HPDE6-E6E7 (cell line): Measurements from ENCODE around the gene CETP.
"Not testable (repeated sequence)": the region's sequence is repeated elsewhere in the genome, so short reads cannot be mapped to it uniquely, and the experiment has no call there.

Source experiments
- DNase-seq: peaks from one replicate; pipeline ENCODE4 v3.0.0; 2011; ENCODE audit warnings: missing footprints; ENCODE audit errors: extremely low spot score

Gene CETP

GRCh38 chr16:56980792-56981724 lies 19.3 kb downstream of the CETP start:
- DNase-seq = no peak

DNA sequence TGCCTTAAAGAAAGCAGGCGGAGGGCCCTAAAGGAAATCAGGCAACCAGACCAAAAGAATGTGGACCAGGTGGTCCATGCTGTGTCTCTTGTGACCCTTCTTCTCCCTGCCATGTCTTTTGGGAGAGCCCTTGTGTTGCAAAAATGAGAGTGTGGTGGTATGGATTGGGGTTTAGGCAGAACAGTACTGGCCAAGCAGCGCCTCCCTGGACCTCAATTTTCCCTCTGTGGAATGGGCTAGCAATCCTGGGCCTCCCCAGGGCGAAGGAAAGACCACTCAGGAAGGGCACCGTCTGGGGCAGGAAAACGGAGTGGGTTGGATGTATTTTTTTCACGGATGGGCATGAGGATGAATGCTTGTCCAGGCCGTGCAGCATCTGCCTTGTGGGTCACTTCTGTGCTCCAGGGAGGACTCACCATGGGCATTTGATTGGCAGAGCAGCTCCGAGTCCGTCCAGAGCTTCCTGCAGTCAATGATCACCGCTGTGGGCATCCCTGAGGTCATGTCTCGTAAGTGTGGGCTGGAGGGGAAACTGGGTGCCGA lies 20.1 kb downstream of the CETP start:
- DNase-seq = no peak

GRCh38 chr16:56982695-56983094 lies 20.9 kb downstream of the CETP start:
- no peak for DNase-seq

- no peak for DNase-seq
Measured at GRCh38 chr16:56983211-56983751, 21.5 kb downstream of the CETP start.

- no peak for DNase-seq
Measured at GRCh38 chr16:56984639-56985038, 22.9 kb downstream of the CETP start.

DNA sequence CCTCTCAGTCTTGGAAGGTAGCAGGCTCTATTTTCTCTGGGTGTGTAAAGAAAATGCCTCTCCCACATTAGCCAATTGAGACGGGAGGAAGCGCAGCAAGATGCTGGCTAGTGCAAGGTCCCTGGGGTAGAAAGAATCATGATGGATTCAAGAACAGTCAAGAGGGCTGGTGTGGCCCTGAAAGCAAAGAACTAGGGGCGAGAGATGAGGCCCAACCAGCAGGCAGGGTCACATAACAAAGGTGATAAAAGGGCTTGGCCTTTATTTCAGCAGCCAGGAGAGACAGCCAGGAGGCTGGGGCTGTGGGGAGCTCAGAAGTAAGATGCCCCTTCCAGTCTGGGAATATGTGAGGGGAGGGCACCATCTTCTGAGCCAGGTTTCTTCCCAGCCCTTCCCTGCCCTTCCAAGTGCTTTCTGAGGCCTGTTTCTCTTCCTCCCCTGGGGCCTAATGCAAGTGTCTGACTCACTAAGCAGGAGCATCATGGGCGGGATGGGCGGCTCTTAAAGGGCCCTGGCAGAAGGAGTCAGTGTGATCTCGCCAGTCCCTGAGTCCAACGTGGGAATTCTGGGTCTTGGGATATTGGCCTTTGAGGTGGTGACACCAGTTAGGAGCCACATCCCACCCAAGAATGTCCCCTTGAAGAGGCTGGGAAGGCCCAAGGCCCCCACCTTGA lies 23.7 kb downstream of the CETP start:
- DNase-seq = peak; percentile 97

DNA sequence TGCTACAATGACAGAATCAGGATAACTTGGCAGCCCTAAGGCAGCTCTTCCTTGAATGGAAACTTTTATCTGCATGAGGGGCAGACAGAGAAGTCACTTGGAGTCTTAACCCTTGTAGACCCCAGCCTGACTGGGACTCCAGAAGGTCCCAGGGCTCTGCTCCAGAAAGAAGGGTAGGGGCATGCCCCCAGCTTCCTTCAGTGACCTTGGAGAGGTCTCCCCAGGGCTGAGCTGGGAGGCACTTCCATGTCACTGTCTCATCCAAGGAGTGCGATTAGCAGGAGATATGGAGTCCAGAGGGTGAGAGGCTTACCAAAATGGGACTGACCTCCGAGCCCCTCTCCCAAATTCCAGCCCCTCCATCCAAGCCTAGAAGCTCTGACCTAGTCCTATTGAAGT lies 24.2 kb downstream of the CETP start:
- DNase-seq = no peak

DNA sequence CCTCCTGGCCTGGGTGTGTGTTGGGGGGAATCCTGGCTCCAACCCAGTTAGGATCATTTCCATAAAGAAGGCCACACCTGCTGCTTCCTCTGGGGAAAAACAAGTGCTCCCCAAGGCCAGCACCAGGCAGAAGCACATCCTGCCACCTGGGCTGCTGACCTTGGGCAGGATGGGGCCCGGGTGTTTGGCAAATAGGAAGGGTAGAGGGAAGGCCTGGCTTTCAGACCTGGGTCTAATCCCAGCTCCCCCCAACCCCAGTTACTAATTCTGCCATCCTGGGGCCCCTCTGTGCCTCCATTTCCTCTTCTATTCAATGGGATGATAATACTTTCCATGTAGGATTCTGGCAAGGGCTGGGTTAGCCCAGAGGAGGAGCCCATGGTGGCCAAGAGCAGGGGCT lies 24.6 kb downstream of the CETP start:
- DNase-seq = no peak

GRCh38 chr16:56986908-56987307 lies 25.2 kb downstream of the CETP start:
- not testable (repeated sequence) for DNase-seq

DNA sequence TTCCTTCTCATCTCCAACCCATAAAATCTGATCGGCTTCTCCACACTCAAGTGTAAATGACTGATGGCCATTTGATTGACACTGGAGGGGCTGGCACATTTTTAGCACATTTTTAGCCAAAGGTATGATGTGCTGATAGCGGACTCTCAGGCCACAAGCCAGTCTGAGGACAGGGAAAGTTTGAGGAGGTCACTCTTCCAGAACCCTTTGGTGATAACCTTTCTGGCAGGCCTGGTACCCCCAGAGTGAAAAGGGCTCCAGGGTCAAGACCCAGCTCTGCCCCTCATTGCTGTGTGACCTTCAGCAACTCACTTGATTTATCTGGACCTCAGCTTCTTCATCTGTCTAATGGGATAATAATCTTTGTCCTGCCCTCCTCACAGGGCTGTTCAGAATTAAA lies 25.9 kb downstream of the CETP start:
- DNase-seq = no peak

GRCh38 chr16:56988161-56988947 lies 26.6 kb downstream of the CETP start:
- DNase-seq = no peak

DNA sequence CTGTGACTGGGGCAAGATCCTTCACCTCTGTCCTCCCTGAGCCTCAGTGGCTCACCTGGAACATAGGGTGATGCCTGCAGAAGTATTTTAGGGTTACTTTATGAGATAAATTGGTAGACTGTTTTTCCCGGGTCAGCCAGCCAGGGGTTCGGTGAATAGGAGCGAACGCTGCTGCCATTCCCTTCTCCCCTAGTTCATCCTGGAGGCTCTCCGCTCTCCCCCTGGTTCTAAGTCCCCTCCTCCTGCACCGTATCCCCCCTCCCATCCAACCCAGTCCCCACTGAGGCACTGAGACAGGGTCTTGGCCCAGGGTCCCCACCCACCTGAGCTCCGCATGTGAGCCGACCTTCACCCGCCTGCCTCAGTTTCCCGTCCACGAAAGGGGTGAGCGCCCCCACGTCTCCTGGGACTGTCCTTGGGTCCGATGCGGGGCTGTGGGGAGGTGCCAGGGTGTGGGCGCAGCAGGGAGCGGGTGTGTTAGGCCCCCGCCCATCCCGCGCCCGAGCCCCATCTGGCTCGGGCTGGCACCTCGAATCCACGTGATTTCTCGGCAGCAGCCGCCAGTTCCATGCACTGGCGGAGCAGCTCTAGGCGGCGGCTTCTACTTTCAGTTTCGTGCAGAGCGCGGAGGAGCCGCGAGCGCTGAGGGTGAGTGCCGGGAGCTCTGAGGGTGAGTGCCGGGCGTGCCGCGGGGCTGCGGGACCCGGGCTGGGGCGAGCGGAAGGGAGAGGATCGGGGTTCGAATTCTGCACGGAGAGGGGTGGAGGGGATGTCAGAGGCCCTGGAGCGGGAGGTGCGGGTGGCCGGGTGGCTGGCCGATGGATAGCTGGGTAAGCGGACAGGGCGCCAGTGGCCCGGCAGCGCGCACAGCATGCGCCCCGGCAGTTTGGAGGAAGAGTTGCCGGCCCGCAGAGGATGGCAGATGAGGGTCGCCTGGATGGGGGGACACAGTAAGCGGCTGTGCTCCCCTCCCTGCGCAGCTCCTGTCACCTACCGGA lies 27.5 kb downstream of the CETP start, which contains the start of gene NLRC5:
Gene NLRC5 (plus strand): TSS at position 610 of the 998 bp plus-strand sequence. CDS start 31,156 bp downstream, outside the sequence.
- DNase-seq = peak; percentile 97

DNA sequence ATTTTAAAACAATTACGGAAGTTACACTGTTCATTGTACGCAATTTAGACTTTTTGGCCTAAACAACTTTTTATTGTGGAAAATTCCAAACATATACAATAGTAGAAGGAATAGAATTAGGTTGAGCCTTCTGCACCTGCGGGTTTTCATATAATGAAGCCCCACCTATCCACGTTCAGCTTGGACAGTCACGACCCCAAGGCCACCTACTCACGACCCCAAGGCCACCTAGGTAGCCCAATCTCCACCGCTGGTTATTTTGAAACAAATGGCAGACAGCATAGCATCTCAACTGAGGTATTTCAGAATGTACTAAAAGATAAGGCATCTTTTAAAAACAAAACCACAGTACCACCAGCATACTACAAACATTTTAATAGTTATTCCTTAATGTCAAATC lies 28.2 kb downstream of the CETP start:
- DNase-seq = no peak

DNA sequence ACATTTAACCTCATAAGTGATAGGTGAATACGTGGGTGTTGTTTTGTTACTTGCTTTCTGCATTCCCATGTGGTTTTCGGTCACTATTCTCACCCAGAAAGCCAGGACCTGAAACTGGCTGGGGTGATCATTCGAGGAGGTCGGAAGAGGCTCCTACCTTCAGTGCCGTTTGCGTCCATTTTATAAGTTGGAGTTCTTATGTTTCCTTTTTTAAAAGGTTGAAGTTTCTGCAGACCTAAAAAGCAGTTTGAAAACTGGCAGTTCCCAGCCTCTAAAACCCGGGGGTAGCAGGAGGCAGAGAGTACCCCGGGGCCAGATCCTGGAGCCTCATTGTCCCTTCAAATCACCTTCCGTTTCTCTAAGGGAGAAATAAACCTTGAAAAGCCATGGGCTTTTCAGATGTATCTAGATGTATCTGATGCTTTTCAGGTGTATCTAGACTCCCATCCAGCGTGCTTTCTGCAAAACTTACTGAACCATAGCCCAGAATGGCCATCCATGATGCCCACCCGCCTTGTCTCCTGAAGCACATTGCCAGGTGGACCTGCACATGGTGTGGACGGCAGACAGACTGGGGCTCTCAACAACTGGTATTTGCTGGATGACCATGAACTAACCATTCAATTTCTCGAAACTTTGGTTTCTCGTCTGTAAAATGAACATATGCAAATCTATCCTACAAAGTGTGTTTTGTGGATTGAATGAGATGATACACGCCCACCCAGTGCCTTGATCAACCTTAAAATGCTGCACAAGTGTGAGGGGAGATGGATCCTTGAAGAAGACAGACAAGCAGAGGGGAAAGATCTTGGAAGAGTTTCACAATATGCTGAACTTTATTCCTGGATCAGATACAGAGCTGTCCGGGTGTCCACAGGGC lies 28.9 kb downstream of the CETP start:
- DNase-seq = no peak

DNA sequence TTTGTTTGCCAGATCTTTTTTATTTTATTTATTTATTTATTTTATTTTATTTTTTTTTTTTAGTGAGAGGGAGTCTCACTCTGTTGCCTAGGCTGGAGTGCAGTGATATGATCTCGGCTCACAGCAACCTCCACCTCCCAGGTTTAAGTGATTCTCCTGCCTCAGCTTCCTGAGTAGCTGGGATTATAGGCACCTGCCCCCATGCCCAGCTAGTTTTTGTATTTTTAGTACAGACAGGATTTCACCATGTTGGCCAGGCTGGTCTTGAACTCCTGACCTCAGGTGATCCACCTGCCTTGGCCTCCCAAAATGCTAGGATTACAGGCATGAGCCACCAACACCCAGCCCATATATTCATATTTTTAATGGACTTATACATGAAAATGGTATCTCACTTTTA lies 30.7 kb downstream of the CETP start:
- DNase-seq = not testable (repeated sequence)

GRCh38 chr16:56993204-56993603 lies 31.5 kb downstream of the CETP start:
- no peak for DNase-seq

- no peak for DNase-seq
Measured at GRCh38 chr16:56994311-56994710, 32.6 kb downstream of the CETP start.

DNA sequence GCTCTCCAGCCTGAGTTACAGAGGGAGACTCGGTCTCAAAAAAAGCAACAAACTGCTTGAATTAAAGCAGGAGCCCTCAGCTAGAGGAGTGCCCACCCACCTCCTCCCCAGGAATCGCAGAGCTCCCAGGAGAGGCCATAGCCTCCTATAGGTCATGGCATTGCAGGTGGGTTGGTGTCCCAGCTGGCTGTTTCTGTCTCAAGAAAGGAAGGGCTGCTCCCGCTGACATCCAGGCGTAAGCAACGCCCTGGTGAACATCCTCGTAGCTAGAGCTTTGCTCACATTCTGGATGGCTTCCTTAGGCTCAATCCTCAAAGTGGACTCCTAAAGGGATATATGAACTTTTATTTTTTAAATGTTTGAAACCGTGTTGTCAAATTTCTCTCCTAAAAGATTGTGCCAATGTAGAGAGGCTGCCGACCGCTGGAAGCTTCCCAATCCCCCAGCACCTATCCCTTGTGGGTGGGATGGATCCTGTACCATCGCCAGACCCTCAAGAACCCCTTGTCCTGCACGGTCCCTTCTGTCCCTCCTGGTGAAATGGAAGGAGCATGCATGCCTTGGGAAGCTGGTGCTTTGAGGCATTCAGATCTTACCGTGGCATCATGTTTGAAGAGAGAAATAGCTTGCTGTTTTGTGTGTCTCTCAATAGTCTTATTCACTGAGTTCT lies 33.5 kb downstream of the CETP start:
- DNase-seq = no peak

DNA sequence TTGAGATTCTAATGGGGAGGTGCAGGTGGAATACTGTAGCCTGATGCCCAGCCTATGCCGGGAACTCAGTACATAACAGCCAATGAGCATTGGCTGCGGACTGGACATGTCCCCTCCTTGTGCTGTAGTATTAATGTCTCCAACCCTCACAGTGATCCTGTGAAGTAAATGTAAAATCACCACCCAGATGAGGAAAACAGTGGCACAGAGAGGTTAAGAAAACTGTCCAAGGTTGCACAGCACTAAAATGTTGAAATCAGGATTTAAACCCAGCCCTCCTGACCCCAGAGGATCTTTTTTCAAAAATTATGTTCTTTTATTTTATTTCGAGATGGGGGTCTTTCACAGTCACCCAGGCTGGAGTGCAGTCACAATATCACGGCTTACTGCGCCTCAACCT lies 35.5 kb downstream of the CETP start:
- no peak for DNase-seq
